HepG2 (cell line): ENCODE measurements around the gene KCNAB1. TPM values are rescaled to one million over a fixed set of nuclear protein-coding genes. Genes with fewer than 3 reads are reported as not detected.
A peak's percentile ranks its signal among the peaks of the same experiment; 100 is the strongest.

Experiments used
- ARID4A ChIP-seq: sonication (generic); formaldehyde crosslinking; IDR thresholded peaks from 2 replicates; pipeline ENCODE4 v1.5.0; 2020; ENCODE audit warnings: mild to moderate bottlenecking, missing genetic modification reagents, borderline replicate concordance
- ARID5B ChIP-seq: IDR thresholded peaks from 2 replicates; pipeline ENCODE4 v1.4.0; 2020; ENCODE audit warnings: mild to moderate bottlenecking, missing genetic modification reagents
- E2F2 ChIP-seq: sonication (generic); formaldehyde crosslinking; IDR thresholded peaks from 2 replicates; pipeline ENCODE4 v1.4.0; 2020; ENCODE audit warnings: missing genetic modification reagents, borderline replicate concordance
- KMT2B ChIP-seq: IDR thresholded peaks from 2 replicates; pipeline ENCODE4 v1.6.1; 2016; ENCODE audit warnings: missing genetic modification reagents, missing compliant biosample characterization
- MED13 ChIP-seq: sonication (generic); formaldehyde crosslinking; IDR thresholded peaks from 2 replicates; pipeline ENCODE4 v1.5.0; 2020; ENCODE audit warnings: missing genetic modification reagents
- MTA3 ChIP-seq: sonication (generic); formaldehyde crosslinking; IDR thresholded peaks from 2 replicates; pipeline ENCODE4 v1.4.0; 2020; ENCODE audit warnings: missing genetic modification reagents
- REST ChIP-seq, 2 experiments: IDR thresholded peaks; 2 replicates each; pipeline ENCODE4 v1.6.1; 2011 to 2012; ENCODE audit warnings: low read length in 2 of 2, borderline replicate concordance in 1 of 2, low read depth in 1 of 2, mild to moderate bottlenecking in 1 of 2, moderate library complexity in 1 of 2
- RXRB ChIP-seq: IDR thresholded peaks from 2 replicates; pipeline ENCODE4 v1.6.1; 2016; ENCODE audit warnings: borderline replicate concordance, missing genetic modification reagents, missing compliant biosample characterization
- SMAD1 ChIP-seq: sonication (generic); formaldehyde crosslinking; IDR thresholded peaks from 2 replicates; pipeline ENCODE4 v1.4.0; 2020; ENCODE audit warnings: missing genetic modification reagents, low read depth, mild to moderate bottlenecking, borderline replicate concordance
- ZBTB25 ChIP-seq: IDR thresholded peaks from 2 replicates; pipeline ENCODE4 v1.6.1; 2018; ENCODE audit warnings: missing genetic modification reagents
- ZFP36L2 ChIP-seq: sonication (generic); formaldehyde crosslinking; IDR thresholded peaks from 2 replicates; pipeline ENCODE4 v1.4.0; 2020; ENCODE audit warnings: missing genetic modification reagents
- ZNF24 ChIP-seq: fragments of 450-650 bp; IDR thresholded peaks from 2 replicates; pipeline ENCODE4 v1.6.1; 2017; ENCODE audit warnings: antibody characterized with exemption, mild to moderate bottlenecking
- ZNF557 ChIP-seq: sonication (generic); formaldehyde crosslinking; IDR thresholded peaks from 2 replicates; pipeline ENCODE4 v1.4.0; 2020; ENCODE audit warnings: missing genetic modification reagents
- polyA plus RNA-seq, 8 experiments: library from polyadenylated mRNA; depleted of rRNA in 3 of 8; stranded (reverse) in 7 of 8; unstranded in 1 of 8; fragments of >200 nt; fragmentation: Illumina TruSeq in 4 of 8; extraction: Trizol in 4 of 8; gene quantifications; 2 replicates each; pipeline versions ENCODE4 v1.2.1 to v1.2.3, GENCODE V29; 2011 to 2016; ENCODE audit warnings: low read depth in 4 of 8, missing spikeins in 1 of 8, mixed read lengths in 1 of 8; ENCODE audit not compliant: insufficient read depth in 1 of 8
- total RNA-seq, 5 experiments: library from RNA; depleted of rRNA; stranded (reverse); fragments of >200 nt; fragmentation: Illumina TruSeq; extraction: Trizol; gene quantifications; 2 replicates each; pipeline ENCODE4 v1.2.3, GENCODE V29; 2016; ENCODE audit warnings: low read depth in 1 of 5

Gene KCNAB1
- total and polyA plus RNA-seq, 2 of the 13 experiments (the other 11 are each of a cell fraction or from before 2014, with no cell fraction given) = not detected

- TF ChIP-seq E2F2 (peak; percentile 67; the same call in 1 of the 2 replicates), RXRB (peak; percentile 50; the same call in 1 of the 2 replicates), ZBTB25 (CRISPR knock-in tag) (no peak), ZNF24 (no peak), ZFP36L2 (no peak), MED13 (CRISPR knock-in tag) (no peak), REST (IDR thresholded peaks at IDR 0.05; ENCODE audit: borderline replicate concordance in 1 of 2, low read depth in 1 of 2, low read length in 2 of 2) (no peak), ARID5B (CRISPR knock-in tag) (no peak; the same call in 1 of the 2 replicates), ZNF557 (CRISPR knock-in tag) (0 out of 2 replicates have a peak, but pooled peaks have one; percentile 38), KMT2B (CRISPR knock-in tag) (peak; percentile 55), MTA3 (CRISPR knock-in tag) (no peak), ARID4A (CRISPR knock-in tag) (peak; percentile 90), SMAD1 (CRISPR knock-in tag) (no peak)
These were observed 434.7 kb downstream of the KCNAB1 start, which contains the start of gene SSR3 (continued) for GRCh38 chr3:156554842-156555687.
